ENCODE results near the gene MYO1D.

Gene MYO1D

DNA sequence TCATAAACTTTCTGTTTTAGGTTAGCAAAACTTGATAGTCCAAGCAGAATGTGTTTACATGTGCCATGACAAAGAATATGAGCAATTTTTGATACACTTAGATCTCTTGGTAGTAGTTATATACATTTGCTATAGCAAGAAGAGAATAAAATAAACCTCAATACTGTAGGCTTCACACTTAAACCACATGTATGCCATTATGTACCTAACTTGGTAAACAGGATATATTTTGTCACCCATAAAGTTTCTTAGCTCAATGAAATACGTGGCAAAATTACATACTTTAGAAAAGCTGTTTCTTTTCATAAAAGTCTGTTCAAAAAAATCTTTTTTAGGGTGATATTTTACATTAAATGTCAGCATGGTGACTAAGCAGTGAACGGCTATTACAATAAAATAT is 184.7 kb downstream of the MYO1D start:
- no peak for TF ChIP-seq ZBTB7A (IDR thresholded peaks at IDR 0.05; ENCODE audit: low read depth)
- no peak for TF ChIP-seq MAX (IDR thresholded peaks at IDR 0.05)
- TF ChIP-seq EGR1 (IDR thresholded peaks at IDR 0.05) = no peak
- TF ChIP-seq NFIC (IDR thresholded peaks at IDR 0.05) = no peak
- TF ChIP-seq RAD21 (IDR thresholded peaks at IDR 0.05; ENCODE audit: low read depth) = no peak
- TF ChIP-seq CEBPB (IDR thresholded peaks at IDR 0.05) = no peak
- TF ChIP-seq REST (IDR thresholded peaks at IDR 0.05; ENCODE audit: low read depth) = no peak

- TF ChIP-seq EP300 (IDR thresholded peaks at IDR 0.05; ENCODE audit: borderline replicate concordance) (no peak), NFIC (IDR thresholded peaks at IDR 0.05) (no peak), RAD21 (IDR thresholded peaks at IDR 0.05; ENCODE audit: low read depth) (no peak), TCF12 (IDR thresholded peaks at IDR 0.05; ENCODE audit: low read depth) (no peak), MAX (IDR thresholded peaks at IDR 0.05) (no peak), TEAD4 (IDR thresholded peaks at IDR 0.05) (no peak), TAF1 (IDR thresholded peaks at IDR 0.05; ENCODE audit: low read depth) (no peak), EGR1 (IDR thresholded peaks at IDR 0.05) (no peak), CREB1 (IDR thresholded peaks at IDR 0.05; ENCODE audit: low read depth) (no peak), FOXM1 (IDR thresholded peaks at IDR 0.05; ENCODE audit: borderline replicate concordance, low read depth) (no peak), REST (IDR thresholded peaks at IDR 0.05; ENCODE audit: low read depth) (no peak), ZBTB7A (IDR thresholded peaks at IDR 0.05; ENCODE audit: low read depth) (no peak), YY1 (IDR thresholded peaks at IDR 0.05; ENCODE audit: low read depth) (no peak), CEBPB (IDR thresholded peaks at IDR 0.05) (no peak)
- TF ChIP-seq, protein P1, sequence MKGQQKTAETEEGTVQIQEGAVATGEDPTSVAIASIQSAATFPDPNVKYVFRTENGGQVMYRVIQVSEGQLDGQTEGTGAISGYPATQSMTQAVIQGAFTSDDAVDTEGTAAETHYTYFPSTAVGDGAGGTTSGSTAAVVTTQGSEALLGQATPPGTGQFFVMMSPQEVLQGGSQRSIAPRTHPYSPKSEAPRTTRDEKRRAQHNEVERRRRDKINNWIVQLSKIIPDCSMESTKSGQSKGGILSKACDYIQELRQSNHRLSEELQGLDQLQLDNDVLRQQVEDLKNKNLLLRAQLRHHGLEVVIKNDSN (IDR thresholded peaks at IDR 0.05) = no peak
These were observed 187.6 kb downstream of the MYO1D start for GRCh38 chr17:32689348-32689747.

DNA sequence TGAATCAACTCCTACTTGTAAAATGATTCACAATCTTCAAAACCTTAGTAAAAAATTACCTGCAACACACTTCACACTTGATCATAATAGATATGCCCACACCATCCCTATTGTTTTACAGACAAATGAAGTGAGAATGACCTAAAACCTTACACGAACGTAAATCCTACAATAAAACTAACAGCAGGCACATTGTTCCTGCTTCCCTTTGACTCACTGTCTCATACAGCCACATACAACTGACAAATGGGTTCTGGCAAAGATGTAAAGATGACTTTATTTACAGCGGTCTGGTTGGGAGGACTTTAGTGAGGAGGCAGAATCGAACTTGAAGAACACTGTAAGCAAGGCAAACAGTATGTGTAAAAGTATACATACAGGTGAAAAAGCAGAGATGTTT is 188.7 kb downstream of the MYO1D start:
- no peak for TF ChIP-seq CEBPB (IDR thresholded peaks at IDR 0.05)
- TF ChIP-seq REST (IDR thresholded peaks at IDR 0.05; ENCODE audit: low read depth) = no peak
- TF ChIP-seq FOXM1 (IDR thresholded peaks at IDR 0.05; ENCODE audit: borderline replicate concordance, low read depth) = no peak
- TF ChIP-seq YY1 (IDR thresholded peaks at IDR 0.05; ENCODE audit: low read depth) = no peak
- no peak for TF ChIP-seq NFIC (IDR thresholded peaks at IDR 0.05)
- TF ChIP-seq, protein P1 (IDR thresholded peaks at IDR 0.05) = no peak
- no peak for TF ChIP-seq EP300 (IDR thresholded peaks at IDR 0.05; ENCODE audit: borderline replicate concordance)
- TF ChIP-seq RAD21 (IDR thresholded peaks at IDR 0.05; ENCODE audit: low read depth) = no peak
- no peak for TF ChIP-seq TEAD4 (IDR thresholded peaks at IDR 0.05)
- no peak for TF ChIP-seq EGR1 (IDR thresholded peaks at IDR 0.05)

DNA sequence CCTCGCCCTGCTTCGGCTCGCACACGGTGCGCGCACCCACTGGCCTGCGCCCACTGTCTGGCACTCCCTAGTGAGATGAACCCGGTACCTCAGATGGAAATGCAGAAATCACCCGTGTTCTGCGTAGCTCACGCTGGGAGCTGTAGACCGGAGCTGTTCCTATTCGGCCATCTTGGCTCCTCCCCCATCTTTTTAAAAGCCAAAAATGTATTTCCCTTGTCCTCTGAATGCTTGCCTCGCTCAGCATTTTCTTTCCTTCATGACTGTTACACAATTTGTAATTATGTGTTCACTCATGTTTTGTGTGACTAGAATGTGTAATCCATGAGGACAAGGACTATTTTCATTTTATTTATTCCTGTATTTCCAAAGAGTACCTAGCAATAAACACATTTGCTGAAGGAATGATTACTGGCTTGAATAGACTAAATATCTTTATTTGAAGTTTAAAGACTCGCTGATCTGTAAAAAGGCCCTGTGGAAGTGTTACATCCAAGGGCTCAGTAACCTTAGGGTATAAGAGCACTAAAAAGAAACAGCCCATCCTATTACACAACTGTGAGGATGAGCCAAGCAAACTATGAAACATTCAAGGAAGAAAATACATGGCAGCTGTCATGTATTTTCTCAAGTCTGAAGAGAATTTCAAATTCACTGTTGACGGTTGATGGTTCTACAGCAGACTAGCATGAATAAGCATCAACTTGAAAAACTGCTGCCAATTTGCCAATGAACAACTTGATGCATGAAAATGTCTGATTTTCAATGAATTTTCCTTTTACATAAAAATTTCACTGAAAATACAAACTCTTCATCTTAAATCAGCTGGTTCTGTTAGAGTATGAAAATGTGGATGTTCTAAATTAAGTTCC is 192.6 kb downstream of the MYO1D start:
- TF ChIP-seq EGR1 (IDR thresholded peaks at IDR 0.05) = no peak
- TF ChIP-seq TCF12 (IDR thresholded peaks at IDR 0.05; ENCODE audit: low read depth) = no peak
- no peak for TF ChIP-seq TAF1 (IDR thresholded peaks at IDR 0.05; ENCODE audit: low read depth)
- TF ChIP-seq, protein P1 (IDR thresholded peaks at IDR 0.05) = no peak
- no peak for TF ChIP-seq MAX (IDR thresholded peaks at IDR 0.05)
- no peak for TF ChIP-seq CREB1 (IDR thresholded peaks at IDR 0.05; ENCODE audit: low read depth)
- TF ChIP-seq REST (IDR thresholded peaks at IDR 0.05; ENCODE audit: low read depth) = no peak
- TF ChIP-seq ZBTB7A (IDR thresholded peaks at IDR 0.05; ENCODE audit: low read depth) = no peak
- no peak for TF ChIP-seq CEBPB (IDR thresholded peaks at IDR 0.05)
- TF ChIP-seq EP300 (IDR thresholded peaks at IDR 0.05; ENCODE audit: borderline replicate concordance) = no peak
- no peak for TF ChIP-seq RAD21 (IDR thresholded peaks at IDR 0.05; ENCODE audit: low read depth)
- no peak for TF ChIP-seq FOXM1 (IDR thresholded peaks at IDR 0.05; ENCODE audit: borderline replicate concordance, low read depth)
- TF ChIP-seq TEAD4 (IDR thresholded peaks at IDR 0.05) = no peak
- TF ChIP-seq YY1 (IDR thresholded peaks at IDR 0.05; ENCODE audit: low read depth) = no peak
- no peak for TF ChIP-seq NFIC (IDR thresholded peaks at IDR 0.05)

All from Ishikawa (cell line).